Measurements from ENCODE around the gene HNRNPC. TPM values are rescaled to one million over a fixed set of nuclear protein-coding genes. Genes with fewer than 3 reads are reported as not detected.

HNRNPC gene
- total and polyA plus RNA-seq, 10 of the 15 experiments (the other 5 are each of a cell fraction or from before 2014, with no cell fraction given): 679 to 1,492 (median 1,262) TPM

- no peak for ATAC-seq
- TF ChIP-seq BHLHE40 (IDR thresholded peaks at IDR 0.05; ENCODE audit: borderline replicate concordance in 1 of 2, low read depth in 2 of 2, low read length in 1 of 2): no peak
- TF ChIP-seq, protein P1, sequence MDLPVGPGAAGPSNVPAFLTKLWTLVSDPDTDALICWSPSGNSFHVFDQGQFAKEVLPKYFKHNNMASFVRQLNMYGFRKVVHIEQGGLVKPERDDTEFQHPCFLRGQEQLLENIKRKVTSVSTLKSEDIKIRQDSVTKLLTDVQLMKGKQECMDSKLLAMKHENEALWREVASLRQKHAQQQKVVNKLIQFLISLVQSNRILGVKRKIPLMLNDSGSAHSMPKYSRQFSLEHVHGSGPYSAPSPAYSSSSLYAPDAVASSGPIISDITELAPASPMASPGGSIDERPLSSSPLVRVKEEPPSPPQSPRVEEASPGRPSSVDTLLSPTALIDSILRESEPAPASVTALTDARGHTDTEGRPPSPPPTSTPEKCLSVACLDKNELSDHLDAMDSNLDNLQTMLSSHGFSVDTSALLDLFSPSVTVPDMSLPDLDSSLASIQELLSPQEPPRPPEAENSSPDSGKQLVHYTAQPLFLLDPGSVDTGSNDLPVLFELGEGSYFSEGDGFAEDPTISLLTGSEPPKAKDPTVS (IDR thresholded peaks at IDR 0.05; ENCODE audit: low read depth, low read length): no peak
- TF ChIP-seq POLR2AphosphoS5 (IDR thresholded peaks at IDR 0.05; ENCODE audit: low read length): 0 out of 2 replicates have a peak, but pooled peaks have one; percentile 31
- Histone ChIP-seq H3K9me3 (replicated peaks; ENCODE audit: control insufficient read depth, insufficient read depth, low read length) (no peaks in the 10 kb centered on the region), H3K36me3 (ENCODE audit: control insufficient read depth in 2 of 2, insufficient read depth in 2 of 2, low read length in 1 of 2) (peaks cover 12 to 42% of the 10 kb centered on the region in 2 experiments), H3K27me3 (replicated peaks in 1 of 2; ENCODE audit: control insufficient read depth in 2 of 2, insufficient read depth in 2 of 2, low read length in 1 of 2) (no peaks in the 10 kb centered on the region), H3K9ac (ENCODE audit: control insufficient read depth, insufficient read depth, low read length) (no peak overlapping the region), H2AFZ (ENCODE audit: control insufficient read depth, low read depth, low read length) (no peak overlapping the region), H3K79me2 (ENCODE audit: control insufficient read depth, insufficient read depth, low read length) (peaks cover 85% of the 10 kb centered on the region), H4K20me1 (ENCODE audit: control insufficient read depth, insufficient read depth) (peaks cover 6% of the 10 kb centered on the region), H3K4me3 (no peak overlapping the region), H3K4me2 (ENCODE audit: control insufficient read depth, insufficient read depth) (no peak overlapping the region), H3K27ac (ENCODE audit: control insufficient read depth, insufficient read depth) (no peak overlapping the region), H3K4me1 (ENCODE audit: control insufficient read depth, insufficient read depth, low read length) (no peaks in the 10 kb centered on the region)
- BruUV-seq (replicated peaks): no TSS peak
- intact Hi-C loops (cut with micrococcal nuclease; ENCODE audit: unreplicated experiment) (no loop called here), in situ Hi-C loops (cut with MboI) (no loop called here)
- ChIA-PET POLR2A (no interaction called here), RAD21 (ENCODE audit: unreplicated experiment) (no interaction called here), SMC1A (ENCODE audit: uncharacterized antibody, unreplicated experiment) (no interaction called here), CTCF (interaction anchor here (1.0 kb wide), 1 partner anchor 13 kb away, joined by 3 read pairs; no protein-coding TSS in a partner anchor)
- DNase-seq (ENCODE audit: low read depth, low spot score): no peak
- FAIRE-seq: no peak
- WGBS (ENCODE audit: insufficient coverage, insufficient replicate concordance, low lambda C conversion rate, missing lambda C conversion rate): 88% methylated on average over 8 of the region's 8 CpGs
These were observed 20.4 kb downstream of the HNRNPC start for GRCh38 chr14:21248739-21249411.

DNA sequence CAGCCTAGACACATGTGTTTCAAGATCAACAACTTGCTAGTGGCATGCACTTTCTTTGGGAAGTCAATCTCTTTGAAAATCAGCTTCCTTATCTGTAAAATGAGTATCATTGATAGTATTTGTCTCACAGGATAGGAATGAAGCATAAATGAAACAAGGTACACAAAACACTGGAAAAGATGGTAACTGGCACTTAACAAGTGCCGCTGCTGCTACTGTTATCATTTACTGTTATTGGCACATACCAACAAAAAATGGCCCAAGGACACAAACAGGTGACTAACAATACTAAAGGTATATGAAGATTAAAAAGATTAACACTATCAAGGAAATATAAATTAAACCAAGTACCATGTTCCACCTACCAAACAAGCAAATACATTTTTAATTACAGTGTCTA lies 20.9 kb downstream of the HNRNPC start:
- RAD21 ChIA-PET (ENCODE audit: unreplicated experiment): no interaction called here
- no peak overlapping the region for H3K27ac ChIP-seq (ENCODE audit: control insufficient read depth, insufficient read depth)
- peaks cover 6% of the 10 kb centered on the region for H4K20me1 ChIP-seq (ENCODE audit: control insufficient read depth, insufficient read depth)
- 100% methylated on average over 1 of the region's 1 CpG for WGBS (ENCODE audit: insufficient coverage, insufficient replicate concordance, low lambda C conversion rate, missing lambda C conversion rate)
- intact Hi-C loops (cut with micrococcal nuclease; ENCODE audit: unreplicated experiment) (no loop called here), in situ Hi-C loops (cut with MboI) (no loop called here)
- H3K27me3 ChIP-seq (replicated peaks in 1 of 2; ENCODE audit: control insufficient read depth in 2 of 2, insufficient read depth in 2 of 2, low read length in 1 of 2): no peaks in the 10 kb centered on the region
- DNase-seq (ENCODE audit: low read depth, low spot score): no peak
- CTCF ChIA-PET: interaction anchor here (1.0 to 1.2 kb wide), 2 partner anchors 13 to 234 kb away, joined by 3 read pairs; no protein-coding TSS in a partner anchor
- H3K9ac ChIP-seq (ENCODE audit: control insufficient read depth, insufficient read depth, low read length): no peak overlapping the region
- H3K9me3 ChIP-seq (replicated peaks; ENCODE audit: control insufficient read depth, insufficient read depth, low read length): no peaks in the 10 kb centered on the region
- no peaks in the 10 kb centered on the region for H3K4me1 ChIP-seq (ENCODE audit: control insufficient read depth, insufficient read depth, low read length)
- H2AFZ ChIP-seq (ENCODE audit: control insufficient read depth, low read depth, low read length): no peak overlapping the region
- SMC1A ChIA-PET (ENCODE audit: uncharacterized antibody, unreplicated experiment): interaction anchor here (0.6 kb wide), 1 partner anchor 251 kb away, joined by 4 read pairs; no protein-coding TSS in a partner anchor
- peaks cover 12 to 42% of the 10 kb centered on the region in 2 experiments for H3K36me3 ChIP-seq (ENCODE audit: control insufficient read depth in 2 of 2, insufficient read depth in 2 of 2, low read length in 1 of 2)
- FAIRE-seq: peak; percentile 13
- H3K4me3 ChIP-seq: no peak overlapping the region
- peaks cover 85% of the 10 kb centered on the region for H3K79me2 ChIP-seq (ENCODE audit: control insufficient read depth, insufficient read depth, low read length)
- TF ChIP-seq SMAD5 (IDR thresholded peaks at IDR 0.05; ENCODE audit: low read depth) (peak; percentile 55; the same call in 1 of the 2 replicates), RELA (IDR thresholded peaks at IDR 0.05; ENCODE audit: borderline replicate concordance, partially characterized antibody) (no peak), POLR2A (IDR thresholded peaks at IDR 0.05; ENCODE audit: low read depth, low read length) (0 out of 2 replicates have a peak, but pooled peaks have one; percentile 16)
- H3K4me2 ChIP-seq (ENCODE audit: control insufficient read depth, insufficient read depth): no peak overlapping the region
- POLR2A ChIA-PET: no interaction called here
- BruUV-seq (replicated peaks): no TSS peak
- ATAC-seq: no peak

Measured in GM12878 (cell line).